ENCODE data around the gene POT1.

DNA sequence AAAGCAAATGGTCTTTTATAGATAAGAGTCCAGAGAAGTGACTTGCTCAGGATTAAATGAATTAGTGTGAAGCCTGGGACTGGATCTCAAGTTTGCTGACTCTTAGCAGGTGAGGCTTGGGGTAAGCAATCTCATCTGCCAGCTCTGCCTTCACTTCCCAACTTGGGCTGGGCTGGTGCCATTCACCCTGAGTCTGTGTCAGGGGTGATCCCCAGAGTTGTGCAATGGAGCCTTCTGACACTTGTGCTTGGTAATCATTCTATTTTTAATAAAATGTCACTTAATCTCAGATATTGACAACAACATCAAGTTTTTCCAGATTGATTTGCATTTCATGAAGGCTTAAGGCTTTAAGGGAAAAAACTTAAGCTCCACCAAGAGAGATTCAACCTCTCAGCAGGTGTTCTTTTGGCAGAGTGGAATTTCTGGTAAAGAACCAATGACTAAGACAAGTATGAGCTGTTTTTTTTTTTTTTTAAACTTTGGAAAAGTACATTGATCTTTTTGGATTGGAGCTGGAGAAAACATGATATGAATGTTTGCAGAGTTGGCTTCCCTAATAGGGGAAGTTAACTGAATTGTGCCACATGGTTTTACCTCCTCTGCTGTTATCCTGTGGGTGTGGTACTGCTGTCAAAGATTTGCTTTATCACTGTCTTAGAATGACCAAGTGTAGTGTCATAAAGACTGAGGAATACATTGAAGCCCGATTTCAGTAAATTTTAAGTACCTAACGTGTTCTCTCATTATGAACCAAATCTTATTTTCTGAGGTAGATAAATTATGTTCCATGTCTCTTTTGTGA, 115.4 kb downstream of the POT1 start:
- TF ChIP-seq, protein P1, sequence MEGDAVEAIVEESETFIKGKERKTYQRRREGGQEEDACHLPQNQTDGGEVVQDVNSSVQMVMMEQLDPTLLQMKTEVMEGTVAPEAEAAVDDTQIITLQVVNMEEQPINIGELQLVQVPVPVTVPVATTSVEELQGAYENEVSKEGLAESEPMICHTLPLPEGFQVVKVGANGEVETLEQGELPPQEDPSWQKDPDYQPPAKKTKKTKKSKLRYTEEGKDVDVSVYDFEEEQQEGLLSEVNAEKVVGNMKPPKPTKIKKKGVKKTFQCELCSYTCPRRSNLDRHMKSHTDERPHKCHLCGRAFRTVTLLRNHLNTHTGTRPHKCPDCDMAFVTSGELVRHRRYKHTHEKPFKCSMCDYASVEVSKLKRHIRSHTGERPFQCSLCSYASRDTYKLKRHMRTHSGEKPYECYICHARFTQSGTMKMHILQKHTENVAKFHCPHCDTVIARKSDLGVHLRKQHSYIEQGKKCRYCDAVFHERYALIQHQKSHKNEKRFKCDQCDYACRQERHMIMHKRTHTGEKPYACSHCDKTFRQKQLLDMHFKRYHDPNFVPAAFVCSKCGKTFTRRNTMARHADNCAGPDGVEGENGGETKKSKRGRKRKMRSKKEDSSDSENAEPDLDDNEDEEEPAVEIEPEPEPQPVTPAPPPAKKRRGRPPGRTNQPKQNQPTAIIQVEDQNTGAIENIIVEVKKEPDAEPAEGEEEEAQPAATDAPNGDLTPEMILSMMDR (IDR thresholded peaks at IDR 0.05), result no peak
- TF ChIP-seq EP300 (IDR thresholded peaks at IDR 0.05; ENCODE audit: low read depth) (no peak), POLR2A (IDR thresholded peaks at IDR 0.05) (no peak), POLR2AphosphoS5 (IDR thresholded peaks at IDR 0.05) (no peak)

Data from transverse colon (tissue), 4 donors.